Keratinocyte (primary cell): ENCODE data around the gene TPGS1.

Experiments used
- CTCF ChIP-seq, 3 experiments: IDR thresholded peaks in 1 of 3; conservative IDR thresholded peaks in 1 of 3; optimal IDR thresholded peaks in 1 of 3; 2 replicates in 2 of 3; 3 replicates in 1 of 3; pipeline versions ENCODE3 to v1.5.1; 2011; ENCODE audit warnings: low read length in 3 of 3, mild to moderate bottlenecking in 3 of 3, moderate library complexity in 2 of 3, control low read depth in 1 of 3, inconsistent platforms in 1 of 3; ENCODE audit not compliant: insufficient read depth in 2 of 3; ENCODE audit errors: extremely low read depth in 1 of 3
- EZH2 ChIP-seq: IDR thresholded peaks from one replicate; pipeline ENCODE4 v1.6.1; 2012; ENCODE audit warnings: inconsistent platforms, mild to moderate bottlenecking, low read length, moderate library complexity

GRCh38 chr19:482186-483041, 24.9 kb upstream of the TPGS1 start:
- TF ChIP-seq CTCF (optimal IDR thresholded peaks at IDR 0.05 in 1 of 3, IDR thresholded peaks at IDR 0.05 in 1 of 3, conservative IDR thresholded peaks at IDR 0.05 in 1 of 3; ENCODE audit: extremely low read depth in 1 of 3, insufficient read depth in 2 of 3, low read length in 3 of 3) (peak in 2 of 3 experiments; percentile 46 to 50), EZH2 (no peak)
